GM19193 (cell line): ENCODE results near the gene IL36RN.

Source experiments
- POLR2A ChIP-seq: IDR thresholded peaks from 4 replicates; pipeline ENCODE4 v1.6.1; 2011; ENCODE audit not compliant: insufficient read depth, insufficient read length; ENCODE audit errors: extremely low read depth

Gene IL36RN

GRCh38 chr2:113058998-113059960 is at the start of gene IL36RN:
Gene IL36RN, plus strand, starts transcription at chr2:113059198. Its CDS starts 241 bp downstream, at chr2:113059439.
- TF ChIP-seq POLR2A: no peak

GRCh38 chr2:113009622-113010021 is 49.4 kb upstream of the IL36RN start:
- no peak for TF ChIP-seq POLR2A

- TF ChIP-seq POLR2A: no peak
Measured at GRCh38 chr2:113010088-113010487, 48.9 kb upstream of the IL36RN start.

- TF ChIP-seq POLR2A: no peak
Measured at GRCh38 chr2:113011108-113011507, 47.9 kb upstream of the IL36RN start.

GRCh38 chr2:113012436-113013335 is 46.3 kb upstream of the IL36RN start:
- no peak for TF ChIP-seq POLR2A

GRCh38 chr2:113013336-113013661 is 45.7 kb upstream of the IL36RN start:
- TF ChIP-seq POLR2A: no peak

- no peak for TF ChIP-seq POLR2A
Measured at GRCh38 chr2:113014067-113014466, 44.9 kb upstream of the IL36RN start.

- no peak for TF ChIP-seq POLR2A
Measured at GRCh38 chr2:113015042-113015441, 44.0 kb upstream of the IL36RN start.

GRCh38 chr2:113015655-113016054 is 43.3 kb upstream of the IL36RN start:
- TF ChIP-seq POLR2A: no peak

GRCh38 chr2:113018509-113018908 is 40.5 kb upstream of the IL36RN start:
- TF ChIP-seq POLR2A: no peak

GRCh38 chr2:113021312-113021711 is 37.7 kb upstream of the IL36RN start:
- TF ChIP-seq POLR2A: no peak

GRCh38 chr2:113024764-113025163 is 34.2 kb upstream of the IL36RN start:
- TF ChIP-seq POLR2A: no peak

- TF ChIP-seq POLR2A: no peak
Measured at GRCh38 chr2:113025737-113026136, 33.3 kb upstream of the IL36RN start.

GRCh38 chr2:113027691-113028090 is 31.3 kb upstream of the IL36RN start:
- TF ChIP-seq POLR2A: no peak

GRCh38 chr2:113028112-113028511 is 30.9 kb upstream of the IL36RN start:
- TF ChIP-seq POLR2A: no peak
